Osteoblast (primary cell): ENCODE data around the gene SDHD. TPM values are rescaled to one million over a fixed set of nuclear protein-coding genes. Genes with fewer than 3 reads are reported as not detected.
A peak's percentile ranks its signal among the peaks of the same experiment; 100 is the strongest.
"Not testable (repeated sequence)": the region's sequence is repeated elsewhere in the genome, so short reads cannot be mapped to it uniquely, and the experiment has no call there.

Experiments used
- DNase-seq: peaks from one replicate; pipeline ENCODE4 v3.0.0; 2011; ENCODE audit warnings: low spot score, mixed read lengths; ENCODE audit not compliant: insufficient read length; ENCODE audit errors: missing footprints
- H2AFZ ChIP-seq: 2 replicates; pipeline ENCODE4 v1.6.0; 2011; ENCODE audit warnings: mild to moderate bottlenecking, low read length
- H3K27ac ChIP-seq: 2 replicates; pipeline ENCODE4 v1.5.1; 2011; ENCODE audit warnings: mild to moderate bottlenecking, low read depth, low read length, moderate library complexity
- H3K27me3 ChIP-seq: 2 replicates; pipeline ENCODE4 v1.6.0; 2012; ENCODE audit warnings: mild to moderate bottlenecking, control low read depth, inconsistent platforms, low read length, moderate library complexity; ENCODE audit not compliant: insufficient read depth
- H3K36me3 ChIP-seq: 2 replicates; pipeline ENCODE4 v1.5.1; 2011; ENCODE audit warnings: mild to moderate bottlenecking, low read length, control low read depth, moderate library complexity; ENCODE audit not compliant: insufficient read depth
- H3K4me1 ChIP-seq: 2 replicates; pipeline ENCODE4 v1.5.1; 2011; ENCODE audit warnings: mild to moderate bottlenecking, low read length, control low read depth, moderate library complexity; ENCODE audit not compliant: insufficient read depth
- H3K4me2 ChIP-seq: 2 replicates; pipeline ENCODE4 v1.6.0; 2011; ENCODE audit warnings: mild to moderate bottlenecking, low read length; ENCODE audit not compliant: insufficient read depth
- H3K4me3 ChIP-seq: fragments of 200-600 bp; sonication (generic); 3 replicates; pipeline ENCODE4 v1.5.1; 2012; ENCODE audit warnings: mild to moderate bottlenecking, low read length, inconsistent platforms; ENCODE audit not compliant: insufficient read depth
- H3K79me2 ChIP-seq: 2 replicates; pipeline ENCODE4 v1.6.0; 2012; ENCODE audit warnings: mild to moderate bottlenecking, low read length, control low read depth, inconsistent platforms; ENCODE audit not compliant: insufficient read depth
- H3K9me3 ChIP-seq: 2 replicates; pipeline ENCODE4 v1.5.1; 2011; ENCODE audit warnings: low read depth, low read length, control low read depth
- H4K20me1 ChIP-seq: 2 replicates; pipeline ENCODE4 v1.6.0; 2012; ENCODE audit warnings: mild to moderate bottlenecking, low read length, control low read depth; ENCODE audit not compliant: insufficient read depth
- CTCF ChIP-seq: IDR thresholded peaks from 2 replicates; pipeline ENCODE4 v1.5.1; 2011; ENCODE audit warnings: mild to moderate bottlenecking, low read depth, low read length, moderate library complexity; ENCODE audit errors: extremely low read depth
- total RNA-seq: library from RNA; depleted of rRNA; stranded (reverse); fragments of >200 nt; gene quantifications from 2 replicates; pipeline ENCODE4 v1.2.3, GENCODE V29; 2012

Gene SDHD
- total RNA-seq, 1 donor, result 100 TPM

- no peak overlapping the region for H3K27ac ChIP-seq
- no peaks in the 10 kb centered on the region for H3K9me3 ChIP-seq
- no peak overlapping the region for H2AFZ ChIP-seq
- H3K4me3 ChIP-seq, result no peak overlapping the region
- peaks cover 12% of the 10 kb centered on the region for H3K79me2 ChIP-seq
- DNase-seq, result no peak
- H3K27me3 ChIP-seq, result no peaks in the 10 kb centered on the region
- H3K4me1 ChIP-seq, result peaks cover 22% of the 10 kb centered on the region
- no peak overlapping the region for H3K4me2 ChIP-seq
- peaks cover 23% of the 10 kb centered on the region for H3K36me3 ChIP-seq
- peaks cover 3% of the 10 kb centered on the region for H4K20me1 ChIP-seq
- no peak for TF ChIP-seq CTCF
Measured at GRCh38 chr11:112044961-112045360, 41.7 kb upstream of the SDHD start.

DNA sequence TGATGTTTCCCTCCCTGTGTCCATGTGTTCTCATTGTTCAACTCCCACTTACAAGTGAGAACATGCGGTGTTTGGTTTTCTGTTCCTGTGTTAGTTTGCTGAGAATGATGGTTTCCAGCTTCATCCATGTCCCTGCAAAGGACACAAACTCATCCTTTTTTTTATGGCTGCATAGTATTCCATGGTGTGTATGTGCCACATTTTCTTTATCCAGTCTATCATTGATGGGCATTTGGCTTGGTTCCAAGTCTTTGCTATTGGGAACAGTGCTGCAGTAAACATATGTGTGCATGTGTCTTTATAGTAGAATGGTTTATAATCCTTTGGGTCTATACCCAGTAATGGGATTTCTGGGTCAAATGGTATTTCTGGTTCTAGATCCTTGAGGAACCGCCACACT lies 40.0 kb upstream of the SDHD start:
- H3K4me3 ChIP-seq, H3K9me3 ChIP-seq, H4K20me1 ChIP-seq, H2AFZ ChIP-seq, DNase-seq, H3K4me2 ChIP-seq, H3K27ac ChIP-seq, H3K27me3 ChIP-seq: not testable (repeated sequence)
- Histone ChIP-seq H3K79me2 (peaks cover 17% of the 10 kb centered on the region), H3K36me3 (peaks cover 29% of the 10 kb centered on the region), H3K4me1 (peaks cover 22% of the 10 kb centered on the region)

DNA sequence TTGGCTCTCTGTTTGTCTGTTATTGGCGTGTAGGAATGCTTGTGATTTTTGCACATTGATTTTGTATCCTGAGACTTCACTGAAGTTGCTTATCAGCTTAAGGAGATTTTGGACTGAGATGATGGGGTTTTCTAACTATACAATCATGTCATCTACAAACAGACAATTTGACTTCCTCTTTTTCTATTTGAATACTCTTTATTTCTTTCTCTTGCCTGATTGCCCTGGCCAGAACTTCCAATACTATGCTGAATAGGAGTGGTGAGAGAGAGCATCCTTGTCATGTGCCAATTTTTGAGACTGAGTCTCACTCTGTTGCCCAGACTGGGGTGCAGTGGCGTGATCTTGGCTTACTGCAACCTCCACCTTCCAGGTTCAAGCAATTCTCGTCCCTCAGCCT lies 38.4 kb upstream of the SDHD start:
- not testable (repeated sequence) for H3K27ac ChIP-seq, DNase-seq, H4K20me1 ChIP-seq, H3K9me3 ChIP-seq, H3K27me3 ChIP-seq, H3K4me3 ChIP-seq, H2AFZ ChIP-seq, H3K4me1 ChIP-seq
- Histone ChIP-seq H3K36me3 (peaks cover 40% of the 10 kb centered on the region), H3K4me2 (peak overlapping the region; percentile 51), H3K79me2 (peaks cover 14% of the 10 kb centered on the region)

- Histone ChIP-seq H3K27me3 (no peaks in the 10 kb centered on the region), H3K36me3 (peaks cover 39% of the 10 kb centered on the region), H3K79me2 (peaks cover 13% of the 10 kb centered on the region), H3K4me2 (no peak overlapping the region), H3K4me3 (no peak overlapping the region), H3K27ac (no peak overlapping the region), H3K9me3 (no peaks in the 10 kb centered on the region), H3K4me1 (peaks cover 8% of the 10 kb centered on the region), H4K20me1 (no peaks in the 10 kb centered on the region), H2AFZ (no peak overlapping the region)
- no peak for DNase-seq
- TF ChIP-seq CTCF, result no peak
Measured at GRCh38 chr11:112049777-112050176, 36.9 kb upstream of the SDHD start.

DNA sequence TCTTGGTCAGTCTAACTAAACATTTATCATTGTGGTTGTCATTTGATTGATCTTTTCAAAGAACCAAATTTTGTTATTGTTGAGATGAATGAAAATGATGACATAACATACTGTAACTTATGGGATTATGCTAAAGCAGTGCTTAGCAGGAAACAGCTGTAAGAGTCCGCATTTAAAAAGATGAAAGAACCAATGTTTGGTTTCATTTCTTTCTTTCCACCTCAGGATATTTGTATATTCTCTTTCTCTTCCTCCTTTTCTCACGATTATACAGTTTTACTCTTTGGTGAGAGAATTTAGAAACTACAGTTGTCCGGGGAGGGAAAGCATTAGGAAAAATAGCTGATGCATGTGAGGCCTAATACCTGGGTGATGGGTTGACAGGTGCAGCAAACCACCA lies 36.0 kb upstream of the SDHD start:
- no peak overlapping the region for H2AFZ ChIP-seq
- peaks cover 13% of the 10 kb centered on the region for H3K79me2 ChIP-seq
- H4K20me1 ChIP-seq, result no peaks in the 10 kb centered on the region
- TF ChIP-seq CTCF, result no peak
- no peaks in the 10 kb centered on the region for H3K27me3 ChIP-seq
- no peak overlapping the region for H3K4me2 ChIP-seq
- H3K27ac ChIP-seq, result no peak overlapping the region
- H3K4me3 ChIP-seq, result no peak overlapping the region
- peaks cover 8% of the 10 kb centered on the region for H3K4me1 ChIP-seq
- no peaks in the 10 kb centered on the region for H3K9me3 ChIP-seq
- no peak for DNase-seq
- peaks cover 32% of the 10 kb centered on the region for H3K36me3 ChIP-seq
